Stimulated activated CD8-positive, alpha-beta memory T cell treated with anti-CD3 and anti-CD28 coated beads, Interleukin-4, amount 100 ng/mL, for 4 hours (primary cell): ENCODE measurements around the gene MXRA8.
"Not testable (repeated sequence)": the region's sequence is repeated elsewhere in the genome, so short reads cannot be mapped to it uniquely, and the experiment has no call there.

Experiments used
- DNase-seq, 2 donors: peaks; one replicate each; pipeline ENCODE4 v3.0.0-alpha.2; 2020; ENCODE audit warnings: low read depth in 2 of 2, low spot score in 1 of 2

Gene MXRA8, protein sequence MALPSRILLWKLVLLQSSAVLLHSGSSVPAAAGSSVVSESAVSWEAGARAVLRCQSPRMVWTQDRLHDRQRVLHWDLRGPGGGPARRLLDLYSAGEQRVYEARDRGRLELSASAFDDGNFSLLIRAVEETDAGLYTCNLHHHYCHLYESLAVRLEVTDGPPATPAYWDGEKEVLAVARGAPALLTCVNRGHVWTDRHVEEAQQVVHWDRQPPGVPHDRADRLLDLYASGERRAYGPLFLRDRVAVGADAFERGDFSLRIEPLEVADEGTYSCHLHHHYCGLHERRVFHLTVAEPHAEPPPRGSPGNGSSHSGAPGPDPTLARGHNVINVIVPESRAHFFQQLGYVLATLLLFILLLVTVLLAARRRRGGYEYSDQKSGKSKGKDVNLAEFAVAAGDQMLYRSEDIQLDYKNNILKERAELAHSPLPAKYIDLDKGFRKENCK

DNA sequence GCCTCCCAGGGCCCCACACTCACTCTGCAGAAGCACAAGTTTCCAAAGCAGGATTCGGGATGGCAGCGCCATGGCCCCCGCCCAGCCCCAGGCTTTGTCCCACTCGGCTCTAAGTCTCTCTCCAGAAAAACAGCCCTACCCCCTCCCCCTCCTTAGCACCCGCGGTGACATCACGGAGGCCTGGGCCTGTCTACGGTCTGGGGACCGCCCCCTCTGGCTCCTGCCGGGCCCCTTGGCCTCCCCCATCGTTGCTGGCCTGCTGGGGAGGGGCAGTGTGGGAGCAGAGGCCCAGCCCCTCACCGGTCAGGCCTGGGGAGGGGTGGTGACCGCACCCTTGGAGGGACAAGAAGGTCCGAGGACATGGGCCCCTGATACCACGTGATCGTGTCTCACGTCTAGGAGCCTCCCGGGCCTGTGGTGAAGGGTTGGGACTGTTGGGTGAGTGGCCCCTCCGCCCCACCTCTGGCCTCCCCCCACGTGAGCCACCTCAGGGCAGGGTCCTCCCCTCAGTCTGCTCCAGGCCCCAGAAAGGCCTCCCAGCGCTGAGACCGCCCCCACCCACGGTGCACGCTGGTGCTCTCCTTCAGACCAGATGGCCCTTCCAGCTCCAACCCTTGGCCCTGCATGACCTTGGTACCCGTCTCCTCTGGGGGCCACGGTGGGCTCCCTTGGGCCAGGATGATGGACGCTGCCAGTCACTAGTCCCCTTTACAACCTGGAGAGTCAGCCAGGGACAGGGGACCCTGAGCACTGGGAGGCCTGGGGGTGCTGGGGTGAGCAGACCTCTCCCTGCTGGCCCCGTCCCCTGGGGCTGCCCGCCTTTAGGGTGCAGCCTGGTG lies at the start of gene MXRA8:
TSS of gene MXRA8 (minus strand) at position 123 of the 839 bp plus-strand sequence. CDS start at position 72, 51 bp downstream.
- DNase-seq: no peak

DNA sequence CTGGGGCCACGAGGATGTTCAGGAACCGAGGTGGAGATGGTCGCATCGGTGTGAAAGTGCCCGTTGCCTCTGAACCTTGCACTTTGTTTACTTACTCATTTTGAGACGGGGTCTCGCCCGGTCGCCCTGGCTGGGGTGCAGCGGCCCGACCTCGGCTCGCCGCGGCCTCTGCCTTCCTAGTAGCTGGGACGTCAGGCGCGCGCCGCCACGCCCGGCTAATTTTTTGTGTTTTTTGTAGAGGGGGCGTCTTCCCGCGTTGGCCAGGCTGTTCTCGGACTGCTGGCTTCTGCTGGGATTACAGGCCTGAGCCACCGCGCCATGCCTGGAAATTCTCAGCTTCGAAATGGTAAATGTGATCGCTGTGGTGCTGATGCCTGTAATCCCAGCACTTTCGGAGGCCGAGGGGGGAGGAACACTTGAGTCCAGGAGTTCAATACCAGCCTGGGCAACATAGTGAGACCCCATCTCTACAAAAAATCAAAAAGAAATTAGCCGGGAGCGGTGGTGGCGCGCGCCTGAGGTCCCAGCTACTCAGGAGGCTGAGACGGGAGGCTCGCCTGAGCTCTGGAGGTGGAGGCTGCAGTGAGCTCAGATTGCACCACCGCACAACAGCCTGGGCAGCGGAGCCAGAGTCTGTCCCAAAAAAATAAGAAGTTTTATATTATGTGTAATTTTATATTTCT lies 49.4 kb upstream of the MXRA8 start:
- DNase-seq: no peak

DNA sequence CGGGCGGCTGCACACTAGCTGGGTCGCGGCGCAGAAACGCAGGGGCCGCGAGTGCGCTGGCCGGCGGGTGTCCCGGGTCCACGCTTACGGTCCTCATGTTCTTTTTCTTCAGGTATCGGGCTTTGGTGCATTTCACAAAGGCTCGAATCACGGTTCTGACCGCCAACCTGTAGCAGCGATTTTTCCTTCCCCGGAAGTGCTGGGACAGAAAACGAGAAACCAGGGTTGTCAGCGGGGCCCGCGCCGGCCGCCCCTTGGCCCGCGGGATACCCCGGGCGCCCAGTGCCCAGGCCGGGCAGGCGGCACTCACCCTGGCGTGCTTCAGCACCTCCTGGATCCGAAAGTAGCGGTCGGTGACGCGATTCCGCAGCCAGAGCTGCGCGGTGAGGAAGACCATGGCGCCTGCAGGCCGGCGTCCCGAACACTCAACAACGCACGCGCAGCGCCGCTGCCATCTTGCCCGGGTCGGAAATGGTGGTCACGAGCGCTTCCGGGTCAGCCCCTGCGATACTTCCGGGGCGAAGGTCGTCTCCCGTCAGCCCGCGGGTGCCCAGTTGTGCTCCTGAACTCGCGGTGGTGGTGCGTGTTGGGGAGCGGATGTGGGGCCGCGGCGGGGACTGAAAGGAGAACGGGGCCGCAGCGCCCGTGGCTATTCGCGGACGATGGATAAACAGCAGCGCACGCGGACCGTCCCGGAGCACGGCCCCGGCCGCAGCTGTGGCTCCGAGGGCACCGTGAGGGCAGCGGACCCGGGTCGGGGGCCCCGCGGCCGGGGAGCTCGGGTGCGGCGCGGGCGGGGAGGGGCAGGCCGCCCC lies 48.7 kb upstream of the MXRA8 start, which contains the start of gene MRPL20:
TSS of gene MRPL20 (minus strand) at position 473 of the 815 bp plus-strand sequence. CDS start at position 397, 76 bp downstream.
- peak; percentile 92 to 93 for DNase-seq

DNA sequence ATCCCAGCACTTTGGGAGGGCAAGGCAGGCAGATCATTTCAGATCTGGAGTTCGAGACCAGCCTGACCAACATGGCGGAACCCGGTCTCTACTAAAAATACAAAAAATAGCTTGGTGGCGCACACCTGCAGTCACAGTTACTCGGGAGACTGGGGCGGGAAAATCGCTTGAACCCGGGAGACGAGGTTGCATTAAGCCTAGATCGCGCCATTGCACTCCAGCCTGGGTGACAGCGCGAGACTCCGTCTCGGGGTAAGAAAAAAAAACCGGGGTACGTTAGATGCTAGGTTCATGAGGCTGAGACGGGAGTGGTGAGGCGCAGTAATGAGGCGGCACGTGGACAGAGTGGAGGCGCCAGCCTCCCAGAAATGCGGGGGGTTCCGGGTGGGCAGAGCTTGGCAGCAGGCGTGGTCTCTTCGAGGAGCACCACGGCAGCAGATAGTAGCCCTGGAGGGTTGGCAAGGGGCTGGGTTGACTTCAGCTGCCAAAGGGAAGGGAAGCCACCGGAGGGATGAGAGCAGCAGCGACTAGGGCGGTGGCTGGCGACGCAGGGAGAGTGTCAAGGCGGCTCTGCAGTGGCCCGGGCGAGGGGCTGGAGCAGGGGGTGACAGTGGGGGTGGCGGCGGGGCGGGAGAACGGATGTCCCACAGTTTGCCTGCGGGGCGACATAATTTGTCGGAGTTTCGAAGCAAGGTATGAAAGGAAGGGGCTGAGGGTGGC lies 47.9 kb upstream of the MXRA8 start:
- no peak for DNase-seq

DNA sequence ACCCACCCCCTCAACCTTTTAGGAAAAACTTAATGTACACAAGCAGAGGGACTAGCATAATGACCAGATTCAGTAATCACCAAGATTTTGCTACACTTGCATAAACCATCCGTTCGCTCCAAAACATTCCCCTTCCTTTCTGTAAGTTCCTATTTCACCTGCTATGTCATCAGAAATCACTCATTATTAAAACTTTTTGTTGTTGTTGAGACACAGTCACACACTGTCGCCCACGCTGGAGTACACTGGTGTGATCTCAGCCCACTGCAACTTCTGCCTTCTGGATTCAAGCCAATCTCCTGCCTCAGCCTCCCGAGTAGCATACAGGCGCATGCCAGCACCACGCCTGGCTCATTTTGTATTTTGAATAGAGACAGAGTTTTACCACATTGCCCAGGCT lies 45.3 kb upstream of the MXRA8 start:
- no peak for DNase-seq

DNA sequence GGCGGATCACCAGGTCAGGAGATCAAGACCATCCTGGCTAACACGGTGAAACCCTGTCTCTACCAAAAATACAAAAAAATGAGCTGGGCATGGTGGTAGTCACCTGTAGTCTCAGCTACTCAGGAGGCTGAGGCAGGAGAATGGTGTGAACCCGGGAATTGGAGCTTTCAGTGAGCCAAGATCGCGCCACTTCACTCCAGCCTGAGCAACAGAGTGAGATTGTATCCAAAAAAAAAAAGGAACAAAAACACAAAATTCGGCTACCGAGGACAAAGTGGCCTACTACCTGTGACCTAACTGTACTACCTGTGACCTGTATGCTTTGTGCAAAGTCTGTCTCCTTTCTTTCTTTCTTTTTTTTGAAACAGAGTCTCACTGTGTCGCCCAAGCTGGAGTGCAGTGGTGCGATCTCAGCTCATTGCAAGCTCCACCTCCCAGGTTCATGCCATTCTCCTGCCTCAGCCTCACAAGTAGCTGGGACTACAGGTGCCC lies 44.6 kb upstream of the MXRA8 start:
- not testable (repeated sequence) for DNase-seq

DNA sequence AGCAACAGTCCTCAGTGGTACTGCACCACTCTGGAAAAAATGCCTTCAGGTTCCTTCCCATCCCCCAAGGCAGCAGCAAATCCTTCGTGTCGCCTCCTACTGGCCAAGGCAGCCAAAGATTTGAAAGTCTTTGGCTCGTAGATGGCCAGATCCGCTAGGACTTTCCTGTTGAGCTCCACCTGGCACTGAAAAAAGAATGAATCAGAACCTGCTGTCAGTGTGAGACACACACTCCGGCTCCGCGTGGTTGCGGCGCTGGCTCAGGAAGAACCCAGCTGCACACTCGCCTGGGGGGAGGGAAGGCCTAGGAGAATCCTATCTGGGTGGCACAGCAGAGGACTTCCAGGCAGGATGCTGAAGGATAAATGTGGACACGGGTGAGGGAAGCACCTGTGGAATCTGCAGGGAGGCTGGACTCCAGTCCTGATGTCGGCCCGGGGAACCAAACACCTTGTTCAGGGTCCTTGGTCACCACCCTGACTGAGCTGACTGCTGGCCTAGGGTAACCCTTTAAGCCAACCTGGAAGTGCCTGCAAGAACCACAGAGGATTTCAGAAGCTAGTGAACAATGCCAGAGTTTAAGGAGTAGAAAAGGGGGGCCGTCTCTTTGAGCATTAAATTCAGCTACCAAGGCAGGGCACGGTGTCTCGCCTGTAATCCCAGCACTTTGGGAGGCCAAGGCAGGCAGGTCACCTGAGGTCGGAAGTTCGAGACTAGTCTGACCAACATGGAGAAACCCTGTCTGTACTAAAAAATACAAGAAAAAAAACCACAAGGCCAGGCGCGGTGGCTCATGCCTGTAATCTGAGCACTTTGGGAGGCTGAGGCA lies 43.9 kb upstream of the MXRA8 start:
- no peak for DNase-seq

DNA sequence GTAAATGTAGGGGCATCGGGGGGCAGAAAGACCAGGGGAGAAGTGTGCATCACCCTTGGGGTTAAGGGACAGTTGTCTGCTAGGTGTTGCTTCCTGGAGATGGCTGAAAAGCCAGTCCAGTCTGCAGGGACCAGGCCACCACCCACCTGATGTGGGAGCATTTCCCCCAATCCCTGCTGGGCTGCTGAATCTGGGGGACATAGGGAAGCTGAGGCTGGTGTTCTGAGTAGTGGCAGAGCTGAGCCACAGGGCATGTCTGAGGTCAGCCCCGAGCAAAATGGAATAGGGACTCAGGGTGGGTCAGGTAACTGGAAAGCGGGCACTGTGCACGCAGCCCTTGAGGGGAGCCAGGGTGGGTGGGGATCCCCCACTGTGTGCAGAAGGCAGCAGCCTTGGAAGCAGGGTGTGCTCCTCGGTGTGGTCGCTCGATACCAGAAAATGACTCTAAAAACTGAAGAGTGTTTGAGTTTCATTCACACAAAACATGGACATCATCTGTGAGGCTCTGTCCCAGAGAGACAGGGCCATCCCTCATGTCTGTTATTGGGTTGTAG lies 43.2 kb upstream of the MXRA8 start:
- no peak for DNase-seq

DNA sequence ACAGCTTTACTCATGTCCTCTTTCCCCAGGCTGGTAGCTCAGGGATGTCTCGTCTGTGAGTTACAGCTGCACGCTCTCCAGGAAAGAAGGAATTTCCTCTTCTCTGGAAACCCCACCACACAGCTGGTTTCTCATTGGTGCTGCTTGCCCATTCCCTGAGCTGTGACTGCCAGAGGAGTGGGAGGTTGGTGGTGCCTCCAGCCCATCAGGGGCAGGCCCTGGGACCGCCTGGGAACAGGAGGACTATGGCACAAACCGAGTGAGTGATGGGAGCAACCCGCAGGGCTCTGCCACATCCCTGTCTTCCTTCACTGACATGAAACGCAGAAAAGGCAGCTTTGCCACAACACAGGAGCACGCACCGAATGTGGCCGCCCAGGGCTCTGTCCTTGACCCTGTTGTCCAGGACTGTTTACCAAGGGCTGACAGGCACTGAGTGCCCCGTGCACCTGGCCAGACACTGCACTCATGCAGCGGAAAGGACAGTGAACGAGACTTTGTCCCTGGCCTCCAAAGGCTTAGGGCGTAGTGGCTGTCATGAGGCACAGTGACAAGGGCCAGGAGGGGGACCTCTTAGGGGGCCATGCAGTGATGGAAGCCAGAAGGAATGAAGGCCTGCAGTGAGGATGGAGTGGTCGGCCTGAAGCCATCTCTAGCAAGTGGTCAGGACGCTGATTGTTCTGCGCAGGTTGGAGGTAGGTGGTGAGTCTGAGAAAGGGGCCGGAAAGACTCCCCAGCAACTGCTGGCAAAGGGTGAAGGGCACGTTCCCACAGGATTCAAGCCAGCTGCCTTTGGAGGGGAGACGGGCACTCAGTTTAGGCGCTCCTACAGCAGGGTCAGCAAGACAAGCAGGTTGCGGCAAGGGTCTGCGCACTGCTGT lies 42.5 kb upstream of the MXRA8 start:
- no peak for DNase-seq

DNA sequence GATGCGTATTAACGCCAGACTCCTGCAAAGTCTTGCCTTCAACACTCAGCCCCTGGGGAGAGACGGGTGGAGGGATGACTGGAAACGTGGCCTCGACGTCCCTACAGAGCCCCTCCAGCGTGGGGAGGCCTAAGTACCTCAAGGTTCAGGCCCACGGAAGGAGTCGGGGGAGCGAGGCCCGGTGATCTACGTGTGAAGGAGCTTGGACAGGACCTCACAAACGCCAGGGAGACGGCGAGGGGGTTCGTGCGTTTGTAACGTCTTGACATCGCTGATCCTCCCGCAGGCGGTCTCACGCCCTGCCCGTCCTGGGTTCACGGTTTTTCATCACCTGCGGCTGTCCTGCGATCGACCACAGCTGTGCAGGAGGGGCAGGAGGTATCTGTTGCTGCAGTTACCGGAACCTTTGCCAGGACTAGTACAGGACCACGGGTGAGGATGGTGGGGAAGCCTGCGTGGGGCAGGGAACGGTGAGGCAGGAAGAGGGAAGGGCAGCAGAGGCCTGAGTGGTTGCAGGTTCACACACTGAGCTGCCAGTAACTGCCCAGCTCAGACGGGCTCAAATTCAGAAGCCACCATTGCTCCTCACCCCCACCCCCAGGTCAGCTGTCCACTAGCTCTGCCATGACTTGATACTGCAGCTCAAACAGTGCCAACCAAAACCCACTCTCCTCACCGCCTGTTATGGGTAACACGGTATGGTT lies 41.7 kb upstream of the MXRA8 start:
- DNase-seq: no peak

DNA sequence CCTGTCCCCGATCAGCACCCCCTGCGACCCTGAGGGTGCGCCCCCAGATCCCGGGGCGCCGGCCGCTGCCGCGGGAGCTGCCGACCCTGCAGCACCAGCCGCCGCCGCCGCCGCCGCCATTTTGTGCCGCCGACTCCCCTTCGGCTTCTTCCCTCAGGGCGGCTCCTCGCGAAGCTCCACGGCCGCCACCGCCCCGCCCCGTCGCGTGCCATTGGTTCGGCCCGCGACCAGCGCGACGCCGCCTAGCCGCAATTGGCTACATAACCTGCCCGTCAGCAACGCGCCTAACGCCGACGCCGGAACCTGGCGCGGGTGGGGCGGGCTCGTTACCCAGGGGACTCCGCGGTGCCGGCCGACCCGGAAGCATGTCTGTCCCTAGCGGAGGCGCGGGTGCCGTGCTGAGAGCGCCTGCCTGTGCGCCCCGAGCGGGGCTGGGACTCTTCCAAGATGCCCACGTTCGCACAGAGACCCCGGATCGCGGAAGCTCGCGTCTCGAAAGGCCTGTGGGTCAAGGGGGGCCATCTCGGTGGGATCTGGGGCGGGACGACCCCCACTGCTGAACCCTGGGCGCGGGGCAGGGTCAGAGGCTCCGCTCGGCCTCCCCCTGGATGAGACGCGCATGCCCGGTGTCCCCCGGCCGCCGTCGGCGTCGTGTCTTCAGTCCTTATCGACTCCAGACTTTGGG lies 41.0 kb upstream of the MXRA8 start, which contains the start of gene CCNL2:
TSS of gene CCNL2 (minus strand) at position 149 of the 685 bp plus-strand sequence. CDS start at position 120, 29 bp downstream.
- DNase-seq: peak; percentile 97 to 99

DNA sequence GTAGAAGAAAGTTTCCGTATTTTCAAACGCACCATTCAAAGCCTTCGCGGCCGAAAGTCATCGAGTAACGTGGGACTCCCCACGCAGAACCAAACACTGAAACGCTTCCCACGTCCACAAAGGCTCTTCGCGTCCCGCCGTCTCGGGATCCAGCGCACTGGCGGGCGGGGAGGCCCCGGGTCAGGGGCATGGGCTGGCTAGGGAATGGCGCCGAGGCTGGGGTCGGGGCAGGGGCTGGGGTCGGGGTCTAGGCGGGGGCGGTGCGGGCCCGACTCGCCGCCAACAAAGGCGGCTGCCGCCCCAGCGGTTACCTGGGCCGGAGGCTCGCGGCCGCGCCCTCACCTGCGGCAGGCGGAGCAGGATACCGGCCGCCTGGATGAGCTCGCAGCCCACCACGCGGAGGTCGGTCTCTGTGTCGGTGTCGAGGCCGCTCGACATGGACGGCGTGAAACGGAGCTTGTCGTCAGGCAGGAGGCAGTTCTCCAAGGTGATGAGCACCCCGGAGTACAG lies 40.4 kb upstream of the MXRA8 start:
- no peak for DNase-seq

DNA sequence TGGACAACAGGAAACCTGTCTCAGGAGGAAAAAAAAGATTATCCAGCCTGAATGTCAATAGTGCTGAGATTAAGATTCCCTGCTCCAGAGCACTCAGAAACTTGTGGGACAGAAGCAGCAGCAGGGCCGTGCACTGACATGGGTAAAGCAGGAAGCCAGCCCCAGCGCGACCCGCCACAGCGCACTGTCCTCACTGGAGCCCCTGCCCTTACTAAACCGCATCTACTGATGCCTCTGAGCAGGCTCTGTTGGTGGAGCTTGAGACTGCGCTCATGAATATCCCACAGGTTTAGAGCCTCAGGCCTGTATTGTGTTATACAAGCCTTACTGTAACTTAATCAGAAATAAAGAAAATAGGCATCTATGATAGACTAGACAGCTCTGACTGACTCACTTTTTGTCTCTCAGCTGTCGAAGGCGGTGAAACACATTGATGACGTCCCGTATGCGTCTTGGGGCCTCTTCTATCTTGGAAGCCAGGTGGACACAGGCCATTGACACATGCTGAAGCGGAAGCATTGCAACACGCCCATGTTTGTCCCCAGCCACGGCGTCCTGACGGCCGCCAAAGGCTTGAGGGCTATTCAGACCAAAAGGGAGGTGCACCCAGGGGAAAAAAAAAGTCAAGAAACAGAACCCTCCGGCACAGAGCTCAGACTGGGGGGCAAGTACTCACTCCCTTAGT lies 39.6 kb upstream of the MXRA8 start:
- no peak for DNase-seq

DNA sequence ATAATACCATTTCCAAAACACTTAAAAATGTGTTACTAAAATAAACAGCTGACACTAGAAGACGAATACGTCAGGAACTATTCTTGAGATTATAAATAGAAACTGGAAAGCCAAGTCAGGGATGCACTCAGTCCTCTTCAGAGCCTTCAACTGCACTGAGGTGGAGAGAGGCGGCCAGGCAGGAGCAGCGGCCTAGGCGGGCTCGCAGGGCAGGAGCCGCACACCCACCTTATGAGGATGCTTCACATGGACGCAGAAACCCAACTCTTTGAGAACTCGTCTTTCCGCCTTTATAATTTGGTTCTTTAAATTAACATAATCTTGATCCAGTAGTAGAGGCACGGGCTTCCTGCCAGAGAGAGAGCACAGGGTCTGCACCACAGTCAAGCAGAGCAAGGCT lies 36.8 kb upstream of the MXRA8 start:
- no peak for DNase-seq

DNA sequence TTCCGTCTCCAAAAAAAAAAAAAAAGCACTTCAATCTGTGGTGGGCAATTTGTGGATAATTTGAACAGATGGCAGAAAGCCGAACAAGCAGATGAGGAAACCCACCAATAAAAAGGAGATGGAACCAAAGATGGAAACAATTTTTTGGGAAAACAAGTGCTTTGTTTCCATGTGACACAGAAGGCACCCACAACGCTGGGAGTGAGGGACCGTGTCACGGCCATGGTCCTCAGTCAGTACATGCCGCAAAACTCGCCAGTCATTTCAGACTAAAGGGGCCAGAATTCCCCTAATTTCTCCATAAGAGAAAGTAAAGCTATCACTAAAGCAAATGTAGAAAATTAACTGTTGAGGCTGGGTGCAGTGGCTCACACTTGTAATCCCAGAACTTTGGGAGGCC lies 35.8 kb upstream of the MXRA8 start:
- DNase-seq: no peak
